Measurements from ENCODE around the gene DCHS1.

DCHS1 gene

GRCh38 chr11:6608726-6609501 lies 46.7 kb downstream of the DCHS1 start:
- TF ChIP-seq, protein P1, sequence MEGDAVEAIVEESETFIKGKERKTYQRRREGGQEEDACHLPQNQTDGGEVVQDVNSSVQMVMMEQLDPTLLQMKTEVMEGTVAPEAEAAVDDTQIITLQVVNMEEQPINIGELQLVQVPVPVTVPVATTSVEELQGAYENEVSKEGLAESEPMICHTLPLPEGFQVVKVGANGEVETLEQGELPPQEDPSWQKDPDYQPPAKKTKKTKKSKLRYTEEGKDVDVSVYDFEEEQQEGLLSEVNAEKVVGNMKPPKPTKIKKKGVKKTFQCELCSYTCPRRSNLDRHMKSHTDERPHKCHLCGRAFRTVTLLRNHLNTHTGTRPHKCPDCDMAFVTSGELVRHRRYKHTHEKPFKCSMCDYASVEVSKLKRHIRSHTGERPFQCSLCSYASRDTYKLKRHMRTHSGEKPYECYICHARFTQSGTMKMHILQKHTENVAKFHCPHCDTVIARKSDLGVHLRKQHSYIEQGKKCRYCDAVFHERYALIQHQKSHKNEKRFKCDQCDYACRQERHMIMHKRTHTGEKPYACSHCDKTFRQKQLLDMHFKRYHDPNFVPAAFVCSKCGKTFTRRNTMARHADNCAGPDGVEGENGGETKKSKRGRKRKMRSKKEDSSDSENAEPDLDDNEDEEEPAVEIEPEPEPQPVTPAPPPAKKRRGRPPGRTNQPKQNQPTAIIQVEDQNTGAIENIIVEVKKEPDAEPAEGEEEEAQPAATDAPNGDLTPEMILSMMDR (IDR thresholded peaks at IDR 0.05; ENCODE audit: extremely low read depth, missing control alignments): no peak
- DNase-seq (ENCODE audit: low spot score): no peak

- TF ChIP-seq, protein P1 (IDR thresholded peaks at IDR 0.05; ENCODE audit: extremely low read depth, missing control alignments): no peak
These were observed 47.6 kb downstream of the DCHS1 start for GRCh38 chr11:6608011-6608410.

DNA sequence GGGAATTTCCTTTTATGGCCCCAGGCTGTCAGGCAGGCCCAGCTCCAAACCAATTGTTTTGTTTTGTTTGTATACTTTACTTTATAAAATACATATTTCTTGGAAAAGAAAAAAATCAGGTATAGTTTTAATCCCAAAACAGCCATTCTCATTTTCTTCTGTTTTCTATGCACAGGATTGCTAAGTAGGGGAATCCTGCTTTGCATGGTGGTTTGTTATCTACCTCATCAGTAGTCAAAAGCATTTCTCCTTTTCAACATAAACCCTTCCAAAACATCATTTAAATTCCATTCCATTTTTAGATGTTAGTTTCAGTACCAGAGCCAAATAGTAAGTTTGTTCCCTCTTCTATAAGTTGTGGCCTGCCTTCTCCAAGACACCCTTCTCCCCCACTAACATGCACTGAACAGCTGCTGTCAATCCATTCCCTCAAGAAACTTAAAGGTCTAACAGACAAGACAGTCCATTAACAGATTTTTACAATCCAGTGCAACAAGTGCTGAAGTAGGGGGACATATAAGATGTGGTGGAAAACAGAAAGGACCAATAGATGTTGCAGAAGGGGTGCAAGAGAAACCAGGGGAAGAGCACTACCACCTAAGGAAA lies 48.3 kb downstream of the DCHS1 start:
- DNase-seq (ENCODE audit: low spot score): no peak
- TF ChIP-seq, protein P1 (IDR thresholded peaks at IDR 0.05; ENCODE audit: extremely low read depth, missing control alignments): no peak

More at GRCh38 chr11:6608011-6608410, 47.6 kb downstream of the DCHS1 start:
- no peak for DNase-seq (ENCODE audit: low spot score)

- DNase-seq (ENCODE audit: low spot score): peak; percentile 88
- TF ChIP-seq, protein P1 (IDR thresholded peaks at IDR 0.05; ENCODE audit: extremely low read depth, missing control alignments): no peak
These were observed 49.0 kb downstream of the DCHS1 start for GRCh38 chr11:6606471-6607189.

- DNase-seq (ENCODE audit: low spot score): no peak
- TF ChIP-seq, protein P1 (IDR thresholded peaks at IDR 0.05; ENCODE audit: extremely low read depth, missing control alignments): no peak
These were observed 50.8 kb downstream of the DCHS1 start for GRCh38 chr11:6604790-6605189.

DNA sequence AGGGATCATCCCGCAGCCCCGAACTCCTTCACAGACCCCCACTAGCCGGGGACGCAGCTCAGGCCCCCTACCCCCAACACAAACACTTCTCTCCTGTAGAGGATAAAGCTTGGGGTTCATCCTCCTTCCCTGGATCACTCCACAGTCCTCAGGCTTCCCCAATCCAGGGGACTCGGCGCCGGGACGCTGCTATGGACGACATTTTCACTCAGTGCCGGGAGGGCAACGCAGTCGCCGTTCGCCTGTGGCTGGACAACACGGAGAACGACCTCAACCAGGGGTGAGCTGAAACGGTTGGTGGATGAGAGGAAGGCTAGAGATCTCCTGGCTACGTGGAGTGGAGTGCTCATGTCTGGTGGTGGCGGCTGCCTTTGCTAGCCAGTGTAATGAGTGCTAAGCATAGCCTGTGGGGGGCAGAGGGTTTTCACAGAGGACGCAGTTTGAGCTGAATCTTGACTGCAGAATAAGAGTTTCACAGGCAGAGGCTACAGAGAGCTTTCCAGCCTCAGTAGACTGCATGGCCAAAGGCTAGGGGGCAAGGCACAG lies 51.5 kb downstream of the DCHS1 start:
- DNase-seq (ENCODE audit: low spot score): peak; percentile 83
- TF ChIP-seq, protein P1 (IDR thresholded peaks at IDR 0.05; ENCODE audit: extremely low read depth, missing control alignments): peak; percentile 21

Data from GM20000 (cell line).